ENCODE results near the gene TNRC18.
"Not testable (repeated sequence)": the region's sequence is repeated elsewhere in the genome, so short reads cannot be mapped to it uniquely, and the experiment has no call there.

Gene TNRC18

DNA sequence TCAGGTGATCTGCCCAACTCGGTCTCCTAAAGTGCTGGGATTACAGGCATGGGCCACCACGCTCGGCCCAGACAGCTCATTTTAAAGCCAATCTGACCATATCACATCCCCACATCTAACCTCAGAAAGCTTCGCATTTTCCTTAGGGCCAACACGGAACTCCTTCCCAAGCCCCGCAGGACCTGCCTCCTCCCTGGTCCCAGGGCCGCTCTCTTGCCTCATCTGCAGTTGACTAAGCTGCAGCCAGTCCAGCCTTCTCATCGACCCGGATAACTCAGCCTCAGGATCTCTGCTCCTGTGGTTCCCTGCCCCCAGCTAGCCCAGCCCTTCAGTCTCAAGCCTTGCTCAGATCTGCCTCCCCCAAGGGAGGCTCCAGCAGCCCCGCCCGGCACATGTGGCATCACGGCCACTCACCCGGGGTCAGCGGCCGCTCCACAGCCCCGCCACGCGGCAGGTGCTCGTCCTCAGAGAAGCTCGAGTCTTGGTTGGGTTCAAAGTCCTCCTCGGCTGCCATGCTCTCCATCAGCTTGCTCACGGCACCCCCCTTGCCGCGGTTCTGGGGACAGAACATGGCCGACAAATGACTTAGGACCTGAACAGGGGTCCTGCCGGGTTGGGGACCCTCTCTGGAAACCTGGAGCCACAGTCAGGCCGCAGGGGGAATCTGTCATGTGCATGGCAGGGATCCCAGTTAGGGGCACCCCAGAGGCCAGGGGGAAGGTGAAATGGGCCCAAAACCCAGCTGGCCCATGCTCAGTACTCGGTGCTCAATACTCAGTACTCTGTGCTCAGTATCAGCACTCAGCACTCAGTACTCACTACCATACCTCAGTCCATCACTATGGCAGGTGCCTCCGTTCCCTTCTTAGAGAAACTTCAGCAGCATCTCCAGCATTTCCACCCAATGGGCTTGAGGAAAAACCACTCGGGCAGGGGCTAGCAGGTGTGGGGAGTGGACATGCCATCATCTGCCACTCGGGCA lies 99.5 kb downstream of the TNRC18 start:
- not testable (repeated sequence) for H3K4me1 Mint-ChIP-seq, H3K4me3 Mint-ChIP-seq, H3K27ac Mint-ChIP-seq, H3K27me3 Mint-ChIP-seq, H3K9me3 Mint-ChIP-seq, ATAC-seq
- peaks cover 73% of the 10 kb centered on the region for H3K36me3 Mint-ChIP-seq

DNA sequence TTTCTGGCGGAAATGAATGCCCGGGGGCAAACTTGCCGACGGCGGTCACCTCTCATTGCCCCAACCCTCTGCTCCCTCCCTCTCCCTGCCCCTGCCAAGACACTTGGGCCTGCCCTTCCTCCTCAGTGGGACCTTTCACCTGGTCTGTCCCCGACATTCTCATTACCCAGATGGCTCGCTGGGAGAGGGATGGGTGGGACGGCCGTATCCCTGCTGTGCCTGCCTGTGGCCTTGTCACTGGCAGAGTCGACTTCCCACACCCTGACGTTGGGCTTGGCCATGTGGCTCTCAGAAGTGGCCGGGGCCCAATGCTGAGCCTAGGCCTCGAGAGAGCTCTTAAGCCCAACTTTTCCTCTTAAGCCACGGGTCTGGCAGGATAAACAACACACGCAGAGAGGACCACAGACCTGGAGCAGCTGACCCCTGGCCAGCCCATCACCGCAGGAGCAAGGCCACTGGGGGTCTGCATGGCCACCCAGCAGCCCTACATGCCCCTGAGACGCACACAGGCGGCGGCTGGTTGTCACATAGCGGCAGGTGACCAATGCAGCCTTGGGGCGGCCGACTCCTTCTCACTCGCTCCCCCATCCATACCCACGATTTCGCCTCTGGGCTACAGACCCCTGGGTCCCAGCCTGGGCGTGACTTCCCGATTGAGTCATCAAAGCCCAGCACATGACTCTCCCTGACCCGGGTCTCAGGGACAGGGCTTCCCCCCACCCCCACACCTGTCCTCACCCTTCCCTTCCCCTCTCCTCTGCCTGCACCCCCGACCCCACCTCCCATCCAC lies 100.8 kb downstream of the TNRC18 start:
- no peaks in the 10 kb centered on the region for H3K27me3 Mint-ChIP-seq
- H3K36me3 Mint-ChIP-seq: peaks cover 82% of the 10 kb centered on the region
- H3K4me3 Mint-ChIP-seq: no peak overlapping the region
- no peaks in the 10 kb centered on the region for H3K4me1 Mint-ChIP-seq
- peaks cover 12% of the 10 kb centered on the region for H3K9me3 Mint-ChIP-seq
- no peak overlapping the region for H3K27ac Mint-ChIP-seq
- ATAC-seq: no peak

DNA sequence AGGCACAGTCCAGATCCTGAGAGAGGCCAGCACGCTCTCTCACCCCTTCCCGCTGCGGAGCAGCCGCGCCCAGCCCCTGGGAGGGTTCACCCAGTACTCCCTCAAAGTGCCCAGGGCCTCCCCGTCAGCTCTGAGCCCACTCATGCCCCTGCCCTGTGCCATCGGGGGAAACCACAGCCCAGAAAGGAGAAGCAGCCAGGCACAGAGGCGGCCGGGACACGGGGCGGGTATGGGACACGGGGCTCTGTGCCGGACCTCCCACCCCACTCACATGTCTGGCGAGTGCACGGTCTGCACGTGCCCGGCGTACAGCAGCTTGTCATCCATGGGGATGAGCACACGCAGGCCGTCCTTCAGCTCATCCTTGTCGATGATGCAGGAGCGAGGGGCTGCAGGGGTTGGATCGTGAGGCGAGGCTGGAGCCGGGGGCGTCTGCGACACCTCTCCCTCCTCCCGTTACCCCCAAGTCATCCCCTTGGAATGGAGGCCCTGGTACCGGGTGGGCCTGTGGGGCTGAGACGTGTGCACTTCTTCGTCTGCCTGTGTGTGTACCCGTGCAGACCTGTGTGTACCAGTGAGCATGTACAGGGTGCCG lies 102.7 kb downstream of the TNRC18 start:
- Mint-ChIP-seq H3K27ac (no peak overlapping the region), H3K27me3 (no peaks in the 10 kb centered on the region)

DNA sequence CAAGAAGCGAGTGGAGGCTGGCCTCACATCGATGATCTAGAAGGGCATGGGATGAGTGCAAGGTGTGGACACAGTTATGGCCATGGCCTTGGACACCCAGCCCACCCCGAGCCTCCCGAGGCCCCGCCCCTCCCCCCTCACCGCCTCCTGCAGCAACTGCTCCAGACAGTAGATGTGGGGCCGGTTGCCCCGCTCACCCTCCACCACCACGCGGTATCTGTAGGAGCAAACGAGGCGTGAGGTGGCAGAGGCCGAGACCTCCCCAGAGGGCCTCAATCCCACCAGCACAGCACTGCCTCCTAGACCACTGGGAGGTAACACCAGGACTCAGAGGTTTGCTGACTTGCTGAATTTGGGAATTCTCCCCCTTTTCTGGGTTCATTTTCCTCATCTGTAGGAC lies 103.2 kb downstream of the TNRC18 start:
- Mint-ChIP-seq H3K36me3 (peaks cover 84% of the 10 kb centered on the region), H3K27me3 (no peaks in the 10 kb centered on the region), H3K4me3 (no peak overlapping the region), H3K4me1 (no peaks in the 10 kb centered on the region), H3K27ac (no peak overlapping the region), H3K9me3 (peaks cover 12% of the 10 kb centered on the region)
- ATAC-seq: no peak

More for the DNA sequence above, 102.7 kb downstream of the TNRC18 start:
- peaks cover 12% of the 10 kb centered on the region for H3K9me3 Mint-ChIP-seq
- H3K4me3 Mint-ChIP-seq: no peak overlapping the region
- H3K4me1 Mint-ChIP-seq: no peaks in the 10 kb centered on the region
- H3K36me3 Mint-ChIP-seq: peaks cover 82% of the 10 kb centered on the region
- no peak for ATAC-seq

DNA sequence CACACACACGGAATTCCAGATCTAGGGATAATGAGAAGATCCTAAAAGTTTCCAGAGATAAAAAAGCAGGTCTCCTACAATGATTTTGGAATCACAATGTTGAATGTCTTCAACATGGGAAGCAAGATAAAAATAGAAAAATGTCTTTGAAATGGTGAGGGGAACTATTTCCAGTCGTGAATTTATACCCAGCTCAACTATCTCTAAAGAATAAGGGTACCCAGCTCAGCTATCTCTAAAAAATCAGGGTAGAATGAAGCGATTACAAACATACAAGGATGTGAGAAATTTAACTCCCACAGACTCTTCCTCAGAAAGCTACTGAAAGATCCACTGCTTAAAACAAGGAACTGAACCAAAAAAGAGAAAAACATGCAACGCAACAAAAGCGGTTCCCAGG lies 105.0 kb downstream of the TNRC18 start:
- H3K4me3 Mint-ChIP-seq, H3K27ac Mint-ChIP-seq, H3K4me1 Mint-ChIP-seq, H3K27me3 Mint-ChIP-seq, ATAC-seq: not testable (repeated sequence)
- H3K36me3 Mint-ChIP-seq: peaks cover 82% of the 10 kb centered on the region
- H3K9me3 Mint-ChIP-seq: peaks cover 12% of the 10 kb centered on the region

DNA sequence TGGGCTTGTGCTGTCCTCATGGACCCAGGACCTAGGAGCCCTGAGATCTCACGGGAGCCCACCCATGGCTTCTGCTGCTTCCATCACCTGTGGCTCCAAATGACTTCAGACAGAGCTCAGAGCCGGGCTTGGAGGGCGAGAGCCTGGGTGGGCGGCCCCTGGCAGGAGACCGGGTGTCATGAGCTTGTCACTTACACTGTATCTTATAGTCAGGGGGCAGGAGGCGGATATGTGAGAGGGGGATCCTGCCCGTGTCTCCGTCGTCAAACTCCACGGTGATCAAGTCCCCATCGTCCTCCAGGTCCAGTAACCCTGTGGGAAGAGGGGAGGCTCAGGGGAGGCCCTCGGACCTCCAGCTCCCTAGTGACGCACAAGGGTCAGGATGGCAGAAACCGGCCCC lies 107.9 kb downstream of the TNRC18 start:
- no peaks in the 10 kb centered on the region for H3K27me3 Mint-ChIP-seq
- no peak overlapping the region for H3K4me3 Mint-ChIP-seq
- no peak overlapping the region for H3K27ac Mint-ChIP-seq
- no peaks in the 10 kb centered on the region for H3K4me1 Mint-ChIP-seq
- ATAC-seq: no peak
- H3K9me3 Mint-ChIP-seq: peaks cover 12% of the 10 kb centered on the region
- H3K36me3 Mint-ChIP-seq: peaks cover 76% of the 10 kb centered on the region

DNA sequence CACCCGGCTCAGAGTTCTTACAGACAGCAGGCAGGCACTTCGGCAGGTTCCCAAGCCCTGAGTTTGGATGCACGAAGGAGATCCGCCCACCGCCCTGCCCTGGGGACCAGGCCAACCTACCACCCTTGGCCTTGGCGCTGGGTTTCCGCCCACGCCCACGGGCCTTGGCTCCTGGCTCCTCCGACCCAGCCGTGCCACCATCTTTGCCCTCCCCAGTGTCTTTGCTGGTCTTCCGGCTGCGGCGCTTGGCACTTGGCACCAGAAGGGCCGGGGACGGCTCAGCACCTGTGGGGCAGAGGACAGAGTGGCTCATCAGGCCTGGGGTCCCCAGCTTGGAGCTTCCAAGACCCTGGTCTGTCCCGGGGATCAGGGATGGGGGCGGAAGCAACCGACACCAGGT lies 108.8 kb downstream of the TNRC18 start:
- Mint-ChIP-seq H3K4me1 (no peaks in the 10 kb centered on the region), H3K36me3 (peaks cover 71% of the 10 kb centered on the region), H3K9me3 (peaks cover 10% of the 10 kb centered on the region), H3K27me3 (no peaks in the 10 kb centered on the region), H3K4me3 (no peak overlapping the region), H3K27ac (no peak overlapping the region)
- ATAC-seq: no peak

DNA sequence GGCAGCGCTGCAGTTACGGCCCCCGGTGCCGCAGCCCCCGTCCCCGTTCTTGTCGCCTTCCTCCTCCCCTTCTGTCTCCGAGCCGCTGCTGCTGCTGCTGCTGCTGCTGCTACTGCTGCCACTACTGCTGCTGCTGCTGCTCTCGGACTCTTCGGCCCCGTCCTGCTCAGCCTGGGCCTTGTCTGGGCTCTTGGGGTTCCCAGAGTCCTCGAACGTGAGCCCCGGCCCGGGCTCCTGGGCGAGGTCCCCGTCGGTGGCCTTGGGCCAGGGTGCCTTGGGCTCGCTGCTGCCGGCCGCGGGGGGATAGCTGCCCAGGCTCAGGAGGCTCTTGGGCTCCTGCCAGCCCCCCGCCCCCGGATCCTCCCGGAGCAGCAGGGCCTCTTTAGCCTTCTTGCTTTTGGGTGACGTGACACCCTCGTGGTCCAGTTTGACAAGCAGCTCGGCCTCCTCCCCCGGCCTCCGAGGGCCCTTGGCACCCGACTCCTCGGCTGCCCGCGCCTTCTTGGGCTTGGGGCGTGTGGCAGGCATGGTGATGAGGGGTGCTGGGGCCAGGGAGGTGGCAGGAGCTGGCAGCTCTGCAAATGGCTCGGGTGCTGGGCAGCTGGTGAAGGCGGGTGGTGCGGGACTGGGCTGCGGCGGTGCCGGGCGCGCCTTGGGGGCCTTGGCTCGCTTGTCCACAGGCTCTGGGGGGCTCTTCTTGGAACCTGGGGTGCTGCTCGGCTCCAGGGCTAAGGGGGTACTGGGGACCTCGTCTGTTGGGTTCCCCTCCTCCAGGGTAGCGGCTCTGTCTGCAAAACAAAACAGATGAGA lies 110.4 kb downstream of the TNRC18 start:
- not testable (repeated sequence) for H3K27me3 Mint-ChIP-seq, ATAC-seq, H3K27ac Mint-ChIP-seq, H3K9me3 Mint-ChIP-seq, H3K4me3 Mint-ChIP-seq, H3K4me1 Mint-ChIP-seq
- peaks cover 60% of the 10 kb centered on the region for H3K36me3 Mint-ChIP-seq

DNA sequence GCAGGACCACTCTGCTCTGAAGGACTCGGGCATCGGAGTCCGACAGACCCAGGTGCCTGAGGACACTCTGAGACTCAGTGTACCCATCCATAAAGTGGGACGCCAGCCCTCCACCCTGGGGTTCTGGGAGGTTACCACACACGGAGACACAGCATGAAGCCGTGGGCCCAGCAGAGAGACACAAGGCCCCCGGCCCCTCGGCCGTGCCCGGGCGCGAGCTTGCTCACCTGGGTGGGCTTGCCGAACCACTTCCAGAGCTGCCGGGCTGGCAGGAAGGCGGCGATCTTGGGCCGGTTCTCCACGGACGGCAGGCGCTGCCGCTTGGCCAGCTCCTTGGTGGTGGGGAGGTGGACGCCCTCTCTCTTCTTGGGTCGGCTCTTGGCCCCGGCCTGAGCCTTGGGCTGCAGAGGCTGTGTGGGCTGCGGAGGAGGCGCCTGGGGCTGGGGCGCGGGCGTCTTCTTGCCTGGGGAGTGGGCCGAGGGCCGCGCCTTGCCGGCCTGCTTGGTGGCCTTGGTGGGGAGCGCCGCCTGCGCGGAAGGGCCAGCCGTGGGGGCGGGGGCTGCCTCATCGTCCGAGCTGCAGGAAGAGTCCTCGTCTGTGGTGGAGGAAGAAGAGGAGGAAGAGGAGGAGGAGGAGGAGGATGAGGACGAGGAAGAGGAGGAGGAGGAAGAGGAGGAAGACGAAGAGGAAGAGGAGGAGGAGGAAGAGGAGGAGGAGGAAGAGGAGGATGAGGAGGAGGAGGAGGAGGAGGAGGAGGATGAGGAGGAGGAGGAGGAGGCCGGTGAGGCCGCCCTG lies 111.2 kb downstream of the TNRC18 start:
- H3K36me3 Mint-ChIP-seq: peaks cover 63% of the 10 kb centered on the region
- not testable (repeated sequence) for H3K27ac Mint-ChIP-seq, H3K27me3 Mint-ChIP-seq, H3K4me3 Mint-ChIP-seq, H3K9me3 Mint-ChIP-seq, ATAC-seq, H3K4me1 Mint-ChIP-seq

DNA sequence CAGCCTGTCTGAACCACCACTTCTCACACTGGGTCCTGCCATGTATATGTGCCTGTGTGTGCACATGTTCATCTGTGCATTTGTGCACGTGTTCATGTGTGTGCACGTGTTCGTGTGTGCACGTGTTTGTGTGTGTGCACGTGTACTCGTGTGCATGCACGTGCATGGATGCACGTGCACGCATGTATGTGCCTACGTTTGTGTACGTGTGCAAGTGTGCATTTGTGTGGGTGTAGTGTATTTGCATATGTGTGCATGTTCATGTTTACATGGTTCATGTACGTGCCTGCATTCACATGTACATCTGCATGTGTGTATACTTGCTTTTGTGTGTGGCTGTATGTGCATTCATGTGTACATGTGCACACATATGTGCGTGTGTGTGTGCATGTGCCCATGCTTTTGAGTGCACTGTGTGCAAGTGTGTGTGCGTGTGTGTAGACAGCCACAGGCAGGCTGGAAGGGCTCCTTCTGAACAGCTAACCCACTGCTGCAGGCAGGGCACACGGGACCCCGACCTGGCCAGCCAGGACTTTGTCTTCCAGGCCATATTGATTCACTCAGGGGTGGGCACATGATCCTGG lies 112.7 kb downstream of the TNRC18 start:
- H3K9me3 Mint-ChIP-seq: no peaks in the 10 kb centered on the region
- H3K27ac Mint-ChIP-seq: no peak overlapping the region
- H3K4me3 Mint-ChIP-seq: no peak overlapping the region
- H3K4me1 Mint-ChIP-seq: no peaks in the 10 kb centered on the region
- H3K27me3 Mint-ChIP-seq: no peaks in the 10 kb centered on the region
- peaks cover 61% of the 10 kb centered on the region for H3K36me3 Mint-ChIP-seq
- no peak for ATAC-seq

DNA sequence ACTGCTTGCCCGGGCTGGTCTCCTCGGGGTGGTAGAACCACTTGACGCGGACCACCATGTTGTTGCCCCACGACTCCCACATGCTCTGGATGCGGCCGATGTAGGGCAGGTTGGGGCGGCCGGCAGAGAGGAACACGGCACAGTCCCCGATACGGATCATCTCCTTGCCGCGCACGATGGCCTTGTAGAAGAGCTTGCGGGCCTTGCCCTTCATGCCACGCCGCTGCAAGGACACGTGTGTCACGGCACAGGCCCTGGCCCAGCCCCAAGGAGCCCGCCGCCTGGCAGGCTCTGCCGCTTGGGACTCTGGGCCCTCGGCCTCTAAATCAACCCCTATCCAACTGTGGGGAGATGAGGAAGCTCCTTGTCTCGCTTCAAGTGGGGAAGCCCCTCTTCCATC lies 114.5 kb downstream of the TNRC18 start:
- H3K27me3 Mint-ChIP-seq: no peaks in the 10 kb centered on the region
- ATAC-seq: no peak
- no peaks in the 10 kb centered on the region for H3K9me3 Mint-ChIP-seq
- no peak overlapping the region for H3K4me3 Mint-ChIP-seq
- H3K27ac Mint-ChIP-seq: no peak overlapping the region
- no peaks in the 10 kb centered on the region for H3K4me1 Mint-ChIP-seq
- H3K36me3 Mint-ChIP-seq: peaks cover 47% of the 10 kb centered on the region

DNA sequence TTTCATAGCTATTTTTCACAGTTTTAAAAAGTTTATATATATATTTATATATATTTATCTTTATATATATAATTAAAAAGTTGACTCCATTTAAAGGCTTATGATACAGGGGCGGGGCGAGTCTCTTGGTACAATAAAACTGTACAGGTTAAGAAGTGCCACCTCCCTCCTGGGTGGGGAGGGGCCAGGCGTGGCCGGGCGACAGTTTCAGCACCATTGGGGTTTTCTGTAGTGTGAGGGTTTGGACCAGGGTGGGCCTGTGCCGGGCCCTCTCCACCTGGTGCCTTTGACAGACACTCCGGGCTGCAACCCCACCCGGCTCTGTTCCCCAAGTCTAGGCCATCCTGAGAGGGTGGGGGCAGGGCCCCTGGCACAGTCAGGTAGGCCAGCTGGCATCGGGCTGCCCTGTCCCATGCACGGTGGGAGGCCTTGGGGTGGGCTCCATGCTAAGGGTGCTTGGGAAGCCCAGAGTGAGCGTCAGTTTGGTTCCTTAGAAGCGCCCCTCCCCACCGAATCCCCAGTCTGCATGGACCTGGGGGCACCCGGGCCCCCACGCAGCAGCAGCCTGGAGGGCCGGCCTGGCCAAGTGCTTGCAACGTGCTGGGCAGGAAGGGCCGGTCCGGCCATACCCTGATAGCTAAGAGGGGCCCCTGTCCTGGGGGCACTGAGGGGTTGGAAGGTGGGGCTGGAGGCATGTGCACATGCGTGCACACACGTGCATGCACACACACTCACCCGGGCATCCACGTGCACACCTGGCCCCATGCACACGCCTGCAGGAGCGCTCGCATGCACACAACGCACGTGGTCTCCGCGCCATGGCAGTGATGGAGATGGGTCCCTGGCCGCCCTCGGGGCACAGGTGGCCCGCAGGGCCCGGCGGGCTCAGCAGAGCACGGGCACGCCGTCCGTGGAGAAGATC lies 116.2 kb downstream of the TNRC18 start:
- H3K4me3 Mint-ChIP-seq, H3K4me1 Mint-ChIP-seq, H3K27ac Mint-ChIP-seq, H3K9me3 Mint-ChIP-seq, H3K27me3 Mint-ChIP-seq: not testable (repeated sequence)
- peak; percentile 9 for ATAC-seq
- H3K36me3 Mint-ChIP-seq: peaks cover 46% of the 10 kb centered on the region

DNA sequence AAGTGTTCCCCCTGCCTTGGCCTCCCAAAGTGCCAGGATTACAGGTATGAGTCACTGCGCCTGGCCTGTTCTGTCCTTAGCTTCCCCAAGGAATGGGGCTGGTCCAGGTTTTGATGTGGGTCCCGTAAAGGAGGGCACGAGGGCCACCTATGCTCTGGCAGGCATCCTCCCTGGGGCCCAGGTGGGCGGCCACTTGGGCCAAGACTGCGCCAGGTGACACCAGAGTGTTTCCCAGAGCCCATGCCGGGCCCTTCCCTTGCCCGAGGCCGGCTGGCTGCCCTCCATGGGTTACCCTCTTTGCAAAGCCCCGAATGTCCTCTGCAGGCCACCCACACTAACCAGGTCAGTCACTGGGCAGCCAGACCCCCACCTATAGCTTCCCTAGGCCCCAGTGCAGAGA lies 118.6 kb downstream of the TNRC18 start:
- not testable (repeated sequence) for H3K4me1 Mint-ChIP-seq, H3K9me3 Mint-ChIP-seq, H3K27ac Mint-ChIP-seq, ATAC-seq, H3K4me3 Mint-ChIP-seq
- H3K27me3 Mint-ChIP-seq: peaks cover 24% of the 10 kb centered on the region
- H3K36me3 Mint-ChIP-seq: peaks cover 25% of the 10 kb centered on the region
